ENCODE measurements around the gene MEGF6.

GRCh38 chr1:3467096-3468036 is 143.9 kb downstream of the MEGF6 start:
- TF ChIP-seq, protein P1, sequence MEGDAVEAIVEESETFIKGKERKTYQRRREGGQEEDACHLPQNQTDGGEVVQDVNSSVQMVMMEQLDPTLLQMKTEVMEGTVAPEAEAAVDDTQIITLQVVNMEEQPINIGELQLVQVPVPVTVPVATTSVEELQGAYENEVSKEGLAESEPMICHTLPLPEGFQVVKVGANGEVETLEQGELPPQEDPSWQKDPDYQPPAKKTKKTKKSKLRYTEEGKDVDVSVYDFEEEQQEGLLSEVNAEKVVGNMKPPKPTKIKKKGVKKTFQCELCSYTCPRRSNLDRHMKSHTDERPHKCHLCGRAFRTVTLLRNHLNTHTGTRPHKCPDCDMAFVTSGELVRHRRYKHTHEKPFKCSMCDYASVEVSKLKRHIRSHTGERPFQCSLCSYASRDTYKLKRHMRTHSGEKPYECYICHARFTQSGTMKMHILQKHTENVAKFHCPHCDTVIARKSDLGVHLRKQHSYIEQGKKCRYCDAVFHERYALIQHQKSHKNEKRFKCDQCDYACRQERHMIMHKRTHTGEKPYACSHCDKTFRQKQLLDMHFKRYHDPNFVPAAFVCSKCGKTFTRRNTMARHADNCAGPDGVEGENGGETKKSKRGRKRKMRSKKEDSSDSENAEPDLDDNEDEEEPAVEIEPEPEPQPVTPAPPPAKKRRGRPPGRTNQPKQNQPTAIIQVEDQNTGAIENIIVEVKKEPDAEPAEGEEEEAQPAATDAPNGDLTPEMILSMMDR (IDR thresholded peaks at IDR 0.05; ENCODE audit: extremely low read depth in 1 of 2, insufficient read depth in 1 of 2, low read depth in 1 of 2, low read length in 2 of 2): no peak
- TF ChIP-seq EZH2 (IDR thresholded peaks at IDR 0.05; ENCODE audit: borderline replicate concordance, low read depth, low read length, severe bottlenecking): no peak
- no peak for TF ChIP-seq POLR2AphosphoS5 (IDR thresholded peaks at IDR 0.05; ENCODE audit: insufficient read depth, low read depth, low read length)
- no peak for TF ChIP-seq POLR2A (IDR thresholded peaks at IDR 0.05; ENCODE audit: low read depth, low read length)

Data from endothelial cell of umbilical vein (primary cell).